GM23338 (cell line): ENCODE measurements around the gene CXXC5. TPM values are rescaled to one million over a fixed set of nuclear protein-coding genes. Genes with fewer than 3 reads are reported as not detected.
A peak's percentile ranks its signal among the peaks of the same experiment; 100 is the strongest.

ENCODE experiments used
- ATAC-seq: fragments of 200-7000 bp; cut with Tn5 transposase; 3 replicates; pipeline ENCODE4 v1.9.1; 2020
- DNase-seq: peaks from one replicate; pipeline ENCODE4 v3.0.0-alpha.2; 2015; ENCODE audit warnings: low spot score
- H2AFZ ChIP-seq: fragments of 200-600 bp; sonication (generic); 2 replicates; pipeline ENCODE4 v1.8.0; 2016; ENCODE audit warnings: antibody characterized with exemption, mild to moderate bottlenecking, moderate library complexity
- H3F3A ChIP-seq: fragments of 200-600 bp; sonication (generic); replicated peaks from 2 replicates; pipeline ENCODE4 v1.8.0; 2017; ENCODE audit warnings: antibody characterized with exemption, mixed run types, low read depth
- H3K27ac ChIP-seq: fragments of 200-600 bp; sonication (generic); 2 replicates; pipeline ENCODE4 v1.6.1; 2016; ENCODE audit warnings: low read depth
- H3K27me3 ChIP-seq: fragments of 200-600 bp; sonication (generic); 2 replicates; pipeline ENCODE4 v1.8.0; 2016; ENCODE audit warnings: mild to moderate bottlenecking, mixed run types, moderate library complexity; ENCODE audit not compliant: insufficient read depth
- H3K36me3 ChIP-seq: fragments of 200-600 bp; sonication (generic); 2 replicates; pipeline ENCODE4 v1.8.0; 2016; ENCODE audit warnings: mild to moderate bottlenecking; ENCODE audit not compliant: insufficient read depth
- H3K4me1 ChIP-seq: fragments of 200-600 bp; sonication (generic); 2 replicates; pipeline ENCODE4 v1.8.0; 2016; ENCODE audit warnings: mild to moderate bottlenecking, moderate library complexity; ENCODE audit not compliant: insufficient read depth
- H3K4me2 ChIP-seq: fragments of 200-600 bp; sonication (generic); 2 replicates; pipeline ENCODE4 v1.7.1; 2017; ENCODE audit warnings: mixed run types
- H3K4me3 ChIP-seq: fragments of 200-600 bp; sonication (generic); 2 replicates; pipeline ENCODE4 v1.6.1; 2016; ENCODE audit warnings: mixed run types
- H3K79me2 ChIP-seq: fragments of 200-600 bp; sonication (generic); replicated peaks from 2 replicates; pipeline ENCODE4 v1.8.0; 2017; ENCODE audit warnings: mild to moderate bottlenecking; ENCODE audit not compliant: insufficient read depth
- H3K9me2 ChIP-seq: fragments of 200-600 bp; sonication (generic); 2 replicates; pipeline ENCODE4 v1.8.0; 2017; ENCODE audit not compliant: insufficient read depth
- H4K20me1 ChIP-seq: fragments of 200-600 bp; sonication (generic); replicated peaks from 2 replicates; pipeline ENCODE4 v1.8.0; 2017; ENCODE audit warnings: mild to moderate bottlenecking; ENCODE audit not compliant: insufficient read depth
- H3K27ac Mint-ChIP-seq: 2 replicates; pipeline ENCODE4 v1.8.0; 2020; ENCODE audit warnings: inconsistent platforms, mild to moderate bottlenecking, moderate library complexity, mixed read lengths
- H3K27me3 Mint-ChIP-seq: 3 replicates; pipeline ENCODE4 v1.8.0; 2022; ENCODE audit warnings: low read depth, mild to moderate bottlenecking, moderate library complexity, mixed read lengths, inconsistent platforms; ENCODE audit not compliant: insufficient read depth, poor library complexity
- H3K36me3 Mint-ChIP-seq: 3 replicates; pipeline ENCODE4 v1.8.0; 2021; ENCODE audit warnings: low read depth, mild to moderate bottlenecking, inconsistent platforms, moderate library complexity, mixed read lengths
- H3K4me1 Mint-ChIP-seq: 3 replicates; pipeline ENCODE4 v1.8.0; 2020; ENCODE audit warnings: mild to moderate bottlenecking, inconsistent platforms, mixed read lengths
- H3K4me3 Mint-ChIP-seq: 3 replicates; pipeline ENCODE4 v1.8.0; 2021; ENCODE audit warnings: moderate library complexity, mild to moderate bottlenecking, inconsistent platforms, mixed read lengths
- H3K9me3 Mint-ChIP-seq: 3 replicates; pipeline ENCODE4 v1.8.0; 2020; ENCODE audit warnings: moderate library complexity, mild to moderate bottlenecking, inconsistent platforms, mixed read lengths
- CREB1 ChIP-seq: fragments of 250-450 bp; sonication (Bioruptor Pico); IDR thresholded peaks from 2 replicates; pipeline ENCODE4 v1.5.0; 2020; ENCODE audit warnings: low read depth, mild to moderate bottlenecking, moderate library complexity
- ETS1 ChIP-seq: IDR thresholded peaks from 2 replicates; pipeline ENCODE4 v1.6.1; 2016; ENCODE audit warnings: antibody characterized with exemption
- REST ChIP-seq: IDR thresholded peaks from one replicate; pipeline ENCODE4 v1.6.1; 2018; ENCODE audit warnings: antibody characterized with exemption; ENCODE audit not compliant: unreplicated experiment
- ZNF462 ChIP-seq: fragments of 250-450 bp; sonication (Bioruptor Pico); IDR thresholded peaks from 2 replicates; pipeline ENCODE4 v1.5.0; 2020; ENCODE audit warnings: mild to moderate bottlenecking, moderate library complexity
- polyA plus RNA-seq: library from polyadenylated mRNA; unstranded; fragments of >200 nt; fragmentation: Nextera tagmentation; extraction: Ambion mirVana; gene quantifications from 2 replicates; pipeline ENCODE4 v1.2.1, GENCODE V29; 2016
- total RNA-seq: library from RNA; depleted of rRNA; stranded (reverse); fragments of >200 nt; shearing (Covaris generic); gene quantifications from 2 replicates; pipeline ENCODE4 v1.2.3, GENCODE V29; 2014

Gene CXXC5
- total and polyA plus RNA-seq, 2 experiments from 2014 or later = 63.3 to 111 TPM

- Histone ChIP-seq H3K27me3 (no peaks in the 10 kb centered on the region), H3K4me1 (peaks cover 43% of the 10 kb centered on the region), H3K36me3 (no peaks in the 10 kb centered on the region), H2AFZ (no peak overlapping the region), H4K20me1 (peaks cover 84% of the 10 kb centered on the region), H3F3A (peaks cover 11% of the 10 kb centered on the region), H3K4me3 (no peak overlapping the region; the same call in 1 of the 2 replicates), H3K9me2 (no peaks in the 10 kb centered on the region), H3K4me2 (peak overlapping the region; percentile 79; the same call in 1 of the 2 replicates), H3K79me2 (peaks cover 99% of the 10 kb centered on the region), H3K27ac (no peak overlapping the region)
- Mint-ChIP-seq H3K9me3 (no peaks in the 10 kb centered on the region; the same call in 2 of the 3 replicates), H3K27me3 (peaks cover 26% of the 10 kb centered on the region), H3K36me3 (peaks cover 4% of the 10 kb centered on the region; the same call in 2 of the 3 replicates), H3K27ac (no peak overlapping the region), H3K4me1 (peaks cover 81% of the 10 kb centered on the region), H3K4me3 (peak overlapping the region; percentile 42)
- TF ChIP-seq REST = no peak
- no peak for TF ChIP-seq ZNF462 (CRISPR knock-in tag)
- TF ChIP-seq ETS1 = no peak
- no peak for TF ChIP-seq CREB1 (CRISPR knock-in tag)
- ATAC-seq = no peak
- DNase-seq = no peak
These were observed 19.0 kb downstream of the CXXC5 start for GRCh38 chr5:139667001-139667729.
